Left colon (tissue), 2 donors: ENCODE data around the gene DLD. TPM values are rescaled to one million over a fixed set of nuclear protein-coding genes. Genes with fewer than 3 reads are reported as not detected.
A peak's percentile ranks its signal among the peaks of the same experiment; 100 is the strongest.
"Not testable (repeated sequence)": the region's sequence is repeated elsewhere in the genome, so short reads cannot be mapped to it uniquely, and the experiment has no call there.

ENCODE experiments used
- ATAC-seq: fragments of 200-7000 bp; cut with Tn5 transposase; one replicate; pipeline ENCODE4 v1.9.1; 2020; ENCODE audit warnings: mild to moderate bottlenecking, moderate library complexity
- DNase-seq, 2 donors: peaks; one replicate each; pipeline ENCODE4 v3.0.0-alpha.2; 2020
- intact Hi-C, 2 donors: fragments of 100-400 bp; cut with DNase I in 1 of 2; cut with micrococcal nuclease in 1 of 2; formaldehyde crosslinking; loops; one replicate each; pipeline versions ENCODE4 v1.11.2 to v1.14.0; 2022; cut with DNase I, micrococcal nuclease
- total RNA-seq, 2 donors: library from RNA; stranded (reverse); fragmentation: NEBNext Ultra II Directional; extraction: Animal tissue kit (Norgen Biotek cat#: 25700); gene quantifications; one replicate each; pipeline ENCODE4 v1.2.1, GENCODE V29; 2021
- donor health status: DM: no; HTN: no; CAD: no.
- donor health status: DM: yes; HTN: yes; CAD: no.

The DLD gene
- total RNA-seq, 2 donors from 2014 or later: 129 to 139 TPM

- DNase-seq, ATAC-seq, intact Hi-C loops: not testable (repeated sequence)
These were observed 66.0 kb downstream of the DLD start for GRCh38 chr7:107956950-107957349.

- ATAC-seq (no peak), DNase-seq (no peak)
- intact Hi-C loops: no loop called here
These were observed 66.5 kb downstream of the DLD start for GRCh38 chr7:107957436-107957835.

GRCh38 chr7:107958764-107959526, 68.0 kb downstream of the DLD start:
- no peak for ATAC-seq
- no peak for DNase-seq
- intact Hi-C loops: no loop called here

- ATAC-seq: no peak
- intact Hi-C loops: no loop called here
- no peak for DNase-seq
These were observed 68.5 kb downstream of the DLD start for GRCh38 chr7:107959527-107959898.

GRCh38 chr7:107960272-107960671, 69.3 kb downstream of the DLD start:
- intact Hi-C loops: no loop called here
- DNase-seq (no peak), ATAC-seq (no peak)

DNA sequence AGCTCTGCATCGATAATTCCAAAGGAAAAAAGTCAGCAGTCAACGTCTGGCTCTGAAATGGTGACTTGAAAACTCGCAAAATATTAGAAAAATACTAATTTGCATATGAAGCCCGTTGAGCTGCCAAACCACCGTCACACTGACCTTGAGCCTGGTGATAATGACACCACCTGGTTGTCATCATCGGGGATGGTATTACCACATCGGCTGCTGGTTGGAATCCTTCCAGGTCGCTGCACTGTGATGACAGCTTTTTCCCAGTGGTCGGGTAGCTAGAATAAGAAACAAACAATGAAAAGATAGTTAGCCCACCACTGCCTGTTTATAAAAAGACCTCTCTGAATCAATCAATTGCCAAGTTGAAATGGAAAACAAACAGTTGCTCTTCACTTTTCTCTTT, 70.4 kb downstream of the DLD start:
- no peak for ATAC-seq
- no peak for DNase-seq
- intact Hi-C loops: no loop called here

DNA sequence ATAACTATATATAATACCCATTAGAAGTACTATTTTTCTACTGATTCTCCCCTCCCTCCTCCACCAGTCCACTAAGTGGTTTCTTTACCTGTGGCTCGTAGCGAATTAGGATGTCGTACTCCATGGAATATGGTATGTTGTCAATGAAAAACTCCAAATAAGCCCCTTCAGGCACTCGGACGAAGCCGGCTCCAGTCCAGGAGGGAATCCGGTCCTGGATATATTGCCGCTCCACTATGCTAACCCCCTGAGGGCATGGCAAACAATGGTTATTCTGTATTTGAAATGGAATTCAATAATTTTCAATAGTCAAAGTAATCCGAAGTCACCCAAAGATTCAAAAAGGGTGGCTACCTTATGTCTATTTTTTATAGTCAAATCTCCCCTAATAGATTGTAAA, 71.8 kb downstream of the DLD start:
- intact Hi-C loops: no loop called here
- no peak for ATAC-seq
- DNase-seq: no peak

GRCh38 chr7:107964510-107964909, 73.5 kb downstream of the DLD start:
- intact Hi-C loops: no loop called here
- DNase-seq (no peak), ATAC-seq (no peak)

- intact Hi-C loops: no loop called here
- no peak for DNase-seq
- peak; percentile 29 for ATAC-seq
These were observed 75.7 kb downstream of the DLD start for GRCh38 chr7:107966711-107967110.

- intact Hi-C loops: no loop called here
- no peak for DNase-seq
- peak; percentile 90 for ATAC-seq
These were observed 76.4 kb downstream of the DLD start for GRCh38 chr7:107967420-107967819.

GRCh38 chr7:107968449-107968848, 77.5 kb downstream of the DLD start:
- DNase-seq: no peak
- intact Hi-C loops: no loop called here
- ATAC-seq: no peak

DNA sequence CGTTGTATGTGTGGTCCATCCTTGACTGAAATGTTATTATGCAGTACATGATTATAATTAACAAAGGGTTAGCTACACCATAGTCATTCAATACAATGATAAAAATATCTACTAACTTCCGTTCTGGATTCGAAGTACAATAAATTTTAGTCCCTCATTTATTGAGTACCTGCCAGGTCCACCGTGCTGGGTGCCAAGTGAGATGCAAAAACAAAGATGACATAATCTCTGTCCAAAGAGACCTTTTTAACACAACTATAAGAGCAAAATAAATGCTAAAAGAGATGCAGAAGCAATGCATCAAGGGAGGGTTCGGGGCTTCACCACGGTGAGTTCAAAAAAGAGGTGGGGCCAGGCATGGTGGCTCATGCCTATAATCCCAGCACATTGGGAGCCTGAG, 78.9 kb downstream of the DLD start:
- no peak for DNase-seq
- ATAC-seq: no peak
- intact Hi-C loops: no loop called here

Other genes with a start within 250 kb of the DLD start
- gene SLC26A4, start 230.4 kb upstream of the DLD start, total RNA-seq: under 1 TPM; 0.08 to 0.24 TPM
- gene CBLL1, start 147.0 kb upstream of the DLD start, total RNA-seq: 10 to 100 TPM; 19.2 to 22.1 TPM
- 1,000 to 10,000 TPM; 2,382 to 3,814 TPM for gene SLC26A3, start 88.0 kb upstream of the DLD start, total RNA-seq
- 100 to 1,000 TPM in 1 of 2 donors, 10 to 100 TPM in 1; 95.9 to 132 TPM for gene LAMB1, start 112.0 kb downstream of the DLD start, total RNA-seq
- gene LAMB4, start 239.2 kb downstream of the DLD start, total RNA-seq: under 1 TPM in 1 of 2 donors, not detected in 1; 0.42 TPM